ENCODE measurements around the gene HOXB6. TPM values are rescaled to one million over a fixed set of nuclear protein-coding genes. Genes with fewer than 3 reads are reported as not detected.

Gene HOXB6
- 10 to 100 TPM in 1 of 4 donors, 1 to 10 TPM in 1, under 1 TPM in 1, not detected in 1; 0.88 to 18.2 (median 7.3) TPM for total RNA-seq

- Histone ChIP-seq H3K4me1 (no peaks in the 10 kb centered on the region), H3K27ac (peak within 1 kb of the TSS; percentile 3 to 65), H3K9me3 (no peaks in the 10 kb centered on the region), H3K4me3 (peak within 1 kb of the TSS; percentile 17 to 21), H3K36me3 (no peaks in the 10 kb centered on the region), H3K27me3 (peaks cover 0 to 84% of the 10 kb centered on the region in 2 donors)
- intact Hi-C loops (cut with DNase I; ENCODE audit: low total_unique reads), result no loop called here
- no peak for DNase-seq
- peak; percentile 37 to 39 for TF ChIP-seq POLR2A (IDR thresholded peaks at IDR 0.05)
- no peak for TF ChIP-seq CTCF (IDR thresholded peaks at IDR 0.05)
Observed at GRCh38 chr17:48604770-48605329, at the start of gene HOXB6. Gene HOXB6 (minus strand): TSS chr17:48604986. CDS start chr17:48598150, 6,836 bp downstream.

- no peak overlapping the region for H3K27ac ChIP-seq
- H3K27me3 ChIP-seq, result peaks cover 0 to 31% of the 10 kb centered on the region in 2 donors
Observed at GRCh38 chr17:48649741-48650140, 45.0 kb upstream of the HOXB6 start.

GRCh38 chr17:48647963-48648245 is 43.1 kb upstream of the HOXB6 start:
- H3K27me3 ChIP-seq, result peaks cover 0 to 32% of the 10 kb centered on the region in 2 donors

More at GRCh38 chr17:48649741-48650140, 45.0 kb upstream of the HOXB6 start:
- no peak for DNase-seq
- TF ChIP-seq POLR2A (IDR thresholded peaks at IDR 0.05), result no peak
- TF ChIP-seq CTCF (IDR thresholded peaks at IDR 0.05), result no peak
- intact Hi-C loops (cut with DNase I; ENCODE audit: low total_unique reads), result no loop called here
- H3K36me3 ChIP-seq, result no peaks in the 10 kb centered on the region
- no peaks in the 10 kb centered on the region for H3K9me3 ChIP-seq
- no peaks in the 10 kb centered on the region for H3K4me1 ChIP-seq
- H3K4me3 ChIP-seq, result no peak overlapping the region

GRCh38 chr17:48647103-48647962 is 42.5 kb upstream of the HOXB6 start:
- Histone ChIP-seq H3K27ac (no peak overlapping the region), H3K9me3 (no peaks in the 10 kb centered on the region), H3K4me3 (peak overlapping the region; percentile 13 to 14), H3K4me1 (no peaks in the 10 kb centered on the region), H3K27me3 (peaks cover 0 to 37% of the 10 kb centered on the region in 2 donors), H3K36me3 (no peaks in the 10 kb centered on the region)
- intact Hi-C loops (cut with DNase I; ENCODE audit: low total_unique reads), result no loop called here
- no peak for TF ChIP-seq CTCF (IDR thresholded peaks at IDR 0.05)
- no peak for TF ChIP-seq POLR2A (IDR thresholded peaks at IDR 0.05)
- DNase-seq, result no peak

More at GRCh38 chr17:48647963-48648245, 43.1 kb upstream of the HOXB6 start:
- no peak for TF ChIP-seq POLR2A (IDR thresholded peaks at IDR 0.05)
- no peak for DNase-seq
- Histone ChIP-seq H3K9me3 (no peaks in the 10 kb centered on the region), H3K4me1 (no peaks in the 10 kb centered on the region), H3K4me3 (no peak overlapping the region), H3K27ac (no peak overlapping the region), H3K36me3 (no peaks in the 10 kb centered on the region)
- intact Hi-C loops (cut with DNase I; ENCODE audit: low total_unique reads), result no loop called here

- Histone ChIP-seq H3K4me3 (no peak overlapping the region), H3K27me3 (peaks cover 4 to 46% of the 10 kb centered on the region in 2 donors), H3K27ac (no peak overlapping the region), H3K4me1 (no peaks in the 10 kb centered on the region), H3K36me3 (no peaks in the 10 kb centered on the region), H3K9me3 (no peaks in the 10 kb centered on the region)
- TF ChIP-seq POLR2A (IDR thresholded peaks at IDR 0.05) (no peak), CTCF (IDR thresholded peaks at IDR 0.05) (no peak)
- intact Hi-C loops (cut with DNase I; ENCODE audit: low total_unique reads), result no loop called here
- no peak for DNase-seq
Observed at GRCh38 chr17:48646183-48647102, 41.7 kb upstream of the HOXB6 start.

Measured in uterus (tissue), 4 donors.